GM12865 (cell line): ENCODE data around the gene ONECUT1.

Experiments
- DNase-seq: peaks from one replicate; pipeline ENCODE4 v3.0.0; 2010; ENCODE audit warnings: low read depth
- H3K4me3 ChIP-seq: 2 replicates; pipeline ENCODE4 v1.5.1; 2011; ENCODE audit warnings: mild to moderate bottlenecking, low read depth, low read length, control low read depth
- CTCF ChIP-seq: IDR thresholded peaks from 2 replicates; pipeline ENCODE4 v1.5.1; 2011; ENCODE audit warnings: low read length, control low read depth, low read depth, inconsistent platforms; ENCODE audit not compliant: insufficient read depth; ENCODE audit errors: missing control alignments

ONECUT1 gene

GRCh38 chr15:52806284-52806655 is 16.1 kb upstream of the ONECUT1 start:
- TF ChIP-seq CTCF: no peak
- no peak for DNase-seq
- no peak overlapping the region for H3K4me3 ChIP-seq

- TF ChIP-seq CTCF: no peak
- H3K4me3 ChIP-seq: no peak overlapping the region
- no peak for DNase-seq
Observed at GRCh38 chr15:52805351-52806283, 15.5 kb upstream of the ONECUT1 start.

GRCh38 chr15:52804526-52805081 is 14.5 kb upstream of the ONECUT1 start:
- H3K4me3 ChIP-seq: no peak overlapping the region
- TF ChIP-seq CTCF: no peak
- DNase-seq: no peak

- no peak for DNase-seq
- no peak overlapping the region for H3K4me3 ChIP-seq
- TF ChIP-seq CTCF: no peak
Observed at GRCh38 chr15:52803467-52804306, 13.6 kb upstream of the ONECUT1 start.

- no peak for DNase-seq
- TF ChIP-seq CTCF: no peak
- H3K4me3 ChIP-seq: no peak overlapping the region
Observed at GRCh38 chr15:52803108-52803466, 13.0 kb upstream of the ONECUT1 start.

- no peak for TF ChIP-seq CTCF
- no peak overlapping the region for H3K4me3 ChIP-seq
- DNase-seq: no peak
Observed at GRCh38 chr15:52802110-52802509, 12.0 kb upstream of the ONECUT1 start.
